ENCODE measurements around the gene ZG16. TPM values are rescaled to one million over a fixed set of nuclear protein-coding genes. Genes with fewer than 3 reads are reported as not detected.

Gene ZG16
- total RNA-seq, 2 donors from 2014 or later: not detected

DNA sequence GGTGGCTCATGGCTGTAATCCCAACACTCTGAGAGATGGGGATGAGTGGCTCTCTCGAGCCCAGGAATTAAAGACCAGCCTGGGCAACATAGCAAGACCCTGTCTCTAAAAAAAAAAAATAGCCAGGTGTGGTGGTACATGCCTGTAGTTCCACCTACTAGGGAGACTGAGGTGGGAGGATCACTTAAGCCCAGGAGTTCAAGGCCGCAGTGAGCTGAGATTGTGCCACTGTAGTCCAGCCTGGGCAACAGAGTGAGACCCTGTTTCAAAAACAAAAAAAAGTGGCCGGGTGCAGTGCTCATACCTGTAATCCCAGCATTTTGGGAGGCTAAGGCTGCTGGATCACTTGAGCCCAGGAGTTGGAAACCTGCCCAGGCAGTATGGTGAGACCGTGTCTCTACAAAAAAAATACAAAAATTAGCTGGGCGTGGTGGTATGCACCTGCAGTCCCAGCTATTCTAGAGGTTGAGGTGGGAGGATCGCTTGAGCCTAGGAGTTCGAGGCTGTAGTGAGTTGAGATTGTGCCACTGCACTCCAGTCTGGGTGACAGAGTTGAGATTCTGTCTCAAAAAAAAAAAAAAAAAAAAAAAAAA lies 35.3 kb upstream of the ZG16 start:
- H3K27ac ChIP-seq: no peak overlapping the region
- H3K4me1 ChIP-seq (ENCODE audit: control insufficient read depth in 1 of 2, low read depth in 2 of 2): no peaks in the 10 kb centered on the region
- H3K27me3 ChIP-seq (replicated peaks; ENCODE audit: insufficient read depth): no peaks in the 10 kb centered on the region
- ATAC-seq (ENCODE audit: insufficient number of reproducible peaks, low FRiP score, low read depth): no peak
- TF ChIP-seq, protein P1, sequence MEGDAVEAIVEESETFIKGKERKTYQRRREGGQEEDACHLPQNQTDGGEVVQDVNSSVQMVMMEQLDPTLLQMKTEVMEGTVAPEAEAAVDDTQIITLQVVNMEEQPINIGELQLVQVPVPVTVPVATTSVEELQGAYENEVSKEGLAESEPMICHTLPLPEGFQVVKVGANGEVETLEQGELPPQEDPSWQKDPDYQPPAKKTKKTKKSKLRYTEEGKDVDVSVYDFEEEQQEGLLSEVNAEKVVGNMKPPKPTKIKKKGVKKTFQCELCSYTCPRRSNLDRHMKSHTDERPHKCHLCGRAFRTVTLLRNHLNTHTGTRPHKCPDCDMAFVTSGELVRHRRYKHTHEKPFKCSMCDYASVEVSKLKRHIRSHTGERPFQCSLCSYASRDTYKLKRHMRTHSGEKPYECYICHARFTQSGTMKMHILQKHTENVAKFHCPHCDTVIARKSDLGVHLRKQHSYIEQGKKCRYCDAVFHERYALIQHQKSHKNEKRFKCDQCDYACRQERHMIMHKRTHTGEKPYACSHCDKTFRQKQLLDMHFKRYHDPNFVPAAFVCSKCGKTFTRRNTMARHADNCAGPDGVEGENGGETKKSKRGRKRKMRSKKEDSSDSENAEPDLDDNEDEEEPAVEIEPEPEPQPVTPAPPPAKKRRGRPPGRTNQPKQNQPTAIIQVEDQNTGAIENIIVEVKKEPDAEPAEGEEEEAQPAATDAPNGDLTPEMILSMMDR (IDR thresholded peaks at IDR 0.05): no peak
- no peak overlapping the region for H3K4me3 ChIP-seq
- H3K36me3 ChIP-seq: no peaks in the 10 kb centered on the region
- DNase-seq (ENCODE audit: low spot score): no peak
- no peaks in the 10 kb centered on the region for H3K9me3 ChIP-seq

DNA sequence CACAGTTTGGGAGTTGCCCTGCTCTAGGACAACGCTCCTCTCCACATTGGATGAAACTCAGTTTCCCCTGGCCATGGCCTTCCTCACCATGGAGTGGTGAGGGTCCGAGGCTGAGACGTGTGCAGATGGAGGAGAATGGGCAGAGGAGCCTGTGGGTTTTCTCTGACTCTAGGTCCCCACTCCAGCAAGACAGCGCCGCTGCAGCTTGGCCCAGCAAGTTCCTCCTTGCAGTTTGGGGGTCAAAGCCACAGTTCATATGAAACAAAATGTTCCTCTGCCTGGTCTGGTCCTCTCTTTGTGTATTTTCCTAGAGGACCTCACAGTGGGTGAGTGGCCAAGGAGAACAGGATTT lies 34.6 kb upstream of the ZG16 start:
- TF ChIP-seq, protein P1 (IDR thresholded peaks at IDR 0.05): no peak
- Histone ChIP-seq H3K27me3 (replicated peaks; ENCODE audit: insufficient read depth) (no peaks in the 10 kb centered on the region), H3K4me3 (no peak overlapping the region), H3K27ac (no peak overlapping the region), H3K4me1 (ENCODE audit: control insufficient read depth in 1 of 2, low read depth in 2 of 2) (no peaks in the 10 kb centered on the region), H3K9me3 (no peaks in the 10 kb centered on the region), H3K36me3 (no peaks in the 10 kb centered on the region)
- DNase-seq (ENCODE audit: low spot score) (no peak), ATAC-seq (ENCODE audit: insufficient number of reproducible peaks, low FRiP score, low read depth) (no peak)

DNA sequence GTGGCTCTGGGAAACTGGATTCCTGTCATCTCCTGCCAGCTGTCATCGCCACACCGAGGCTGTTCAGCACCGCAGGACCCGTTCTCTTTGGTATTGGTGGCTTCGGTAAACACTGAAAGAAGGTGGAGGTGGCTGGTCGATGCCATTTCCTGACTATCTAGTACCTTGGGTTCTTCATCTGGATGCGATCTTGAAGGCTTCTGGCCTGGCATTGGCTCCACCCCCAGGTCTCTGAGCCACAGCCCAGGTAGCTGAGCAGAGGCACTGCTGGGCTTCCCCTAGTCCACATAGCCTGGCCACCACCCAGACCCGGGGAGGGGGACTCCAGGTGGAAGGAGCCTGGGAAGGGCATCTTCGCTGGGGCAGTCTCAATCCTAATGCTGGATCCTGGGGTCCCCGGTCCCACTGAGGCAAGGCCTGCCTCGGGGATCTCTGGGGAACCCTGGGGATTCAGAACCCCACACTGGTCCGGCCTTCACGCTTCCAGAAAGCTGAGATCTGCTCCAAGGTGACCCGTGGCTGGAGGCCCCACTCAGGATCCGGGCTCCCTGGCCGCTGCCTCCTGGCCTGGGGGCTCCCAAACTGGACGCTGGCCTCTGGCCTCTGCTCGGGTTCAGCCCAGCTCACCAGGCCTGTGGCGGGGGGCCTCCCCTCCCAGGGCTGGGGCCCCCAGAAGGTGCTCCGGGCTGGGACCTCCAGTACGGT lies 34.1 kb upstream of the ZG16 start:
- Histone ChIP-seq H3K27me3 (replicated peaks; ENCODE audit: insufficient read depth) (no peaks in the 10 kb centered on the region), H3K36me3 (no peaks in the 10 kb centered on the region), H3K4me3 (no peak overlapping the region), H3K9me3 (no peaks in the 10 kb centered on the region), H3K27ac (no peak overlapping the region), H3K4me1 (ENCODE audit: control insufficient read depth in 1 of 2, low read depth in 2 of 2) (no peaks in the 10 kb centered on the region)
- ATAC-seq (ENCODE audit: insufficient number of reproducible peaks, low FRiP score, low read depth) (no peak), DNase-seq (ENCODE audit: low spot score) (no peak)
- TF ChIP-seq, protein P1 (IDR thresholded peaks at IDR 0.05): no peak

DNA sequence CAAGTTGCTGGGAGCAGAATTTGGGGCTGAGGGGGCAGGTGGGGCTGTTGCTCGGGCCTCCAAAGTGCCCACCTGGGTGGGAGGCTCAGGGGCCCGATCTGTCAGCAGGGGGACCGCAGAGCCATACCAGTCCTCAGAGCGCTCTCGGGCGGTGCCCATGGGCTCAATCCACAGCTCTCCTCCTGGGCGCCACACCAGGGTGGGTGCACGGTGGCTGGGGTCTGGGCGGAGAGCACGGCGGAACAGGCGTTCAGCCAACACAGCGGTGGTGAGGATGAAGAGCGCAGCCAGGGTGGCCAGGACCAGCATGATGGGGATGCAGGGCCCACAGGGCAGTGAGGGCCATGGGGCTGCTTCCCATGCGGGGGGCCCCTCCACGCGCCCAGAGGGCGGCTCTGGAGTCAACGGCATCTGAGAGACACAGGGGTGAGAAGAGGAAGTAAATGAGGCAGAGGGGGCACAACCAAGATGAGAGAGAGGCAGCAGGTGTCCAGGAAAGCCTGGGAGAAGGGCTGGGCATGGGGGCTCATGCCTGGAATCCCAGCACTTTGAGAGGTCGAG lies 33.4 kb upstream of the ZG16 start:
- no peaks in the 10 kb centered on the region for H3K4me1 ChIP-seq (ENCODE audit: control insufficient read depth in 1 of 2, low read depth in 2 of 2)
- H3K27ac ChIP-seq: no peak overlapping the region
- H3K9me3 ChIP-seq: no peaks in the 10 kb centered on the region
- no peaks in the 10 kb centered on the region for H3K36me3 ChIP-seq
- no peaks in the 10 kb centered on the region for H3K27me3 ChIP-seq (replicated peaks; ENCODE audit: insufficient read depth)
- H3K4me3 ChIP-seq: peak overlapping the region; percentile 66
- ATAC-seq (ENCODE audit: insufficient number of reproducible peaks, low FRiP score, low read depth) (no peak), DNase-seq (ENCODE audit: low spot score) (no peak)
- TF ChIP-seq, protein P1 (IDR thresholded peaks at IDR 0.05): no peak

DNA sequence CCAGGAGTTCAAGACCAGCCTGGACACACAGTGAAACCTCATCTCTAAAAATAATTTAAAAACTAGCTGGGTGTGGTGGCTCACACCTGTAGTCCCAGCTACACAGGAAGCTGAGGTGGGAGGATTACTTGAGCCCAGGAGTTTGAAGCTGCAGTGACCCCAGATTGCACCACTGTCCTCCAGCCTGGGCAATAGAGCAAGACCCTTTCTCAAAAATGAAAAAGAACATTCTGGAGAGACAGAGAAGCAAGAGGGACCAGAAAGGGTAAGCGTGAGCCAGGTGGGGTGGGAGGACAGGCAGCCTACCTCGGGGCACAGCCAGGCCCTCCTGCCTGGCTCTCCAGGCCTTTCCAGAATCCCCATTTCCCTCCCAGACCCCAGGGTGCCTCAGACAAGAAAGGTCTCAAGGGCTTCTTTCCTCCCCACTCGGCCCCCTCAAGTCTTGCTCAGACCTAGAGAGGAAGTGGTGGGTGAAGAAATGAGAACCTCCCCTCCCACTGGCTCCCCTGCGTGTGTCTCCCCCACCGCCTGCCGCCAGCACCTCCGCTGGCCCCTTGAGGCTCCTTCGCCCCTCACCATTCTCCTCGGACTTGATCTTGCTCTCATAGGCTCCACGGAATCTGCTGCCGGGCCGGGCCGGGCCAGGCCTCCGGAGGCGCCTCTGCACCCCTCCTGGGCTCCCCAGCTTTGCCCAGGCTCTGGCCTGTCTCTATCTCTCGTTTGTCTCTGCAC lies 32.8 kb upstream of the ZG16 start:
- H3K27ac ChIP-seq: no peak overlapping the region
- H3K9me3 ChIP-seq: no peaks in the 10 kb centered on the region
- no peaks in the 10 kb centered on the region for H3K27me3 ChIP-seq (replicated peaks; ENCODE audit: insufficient read depth)
- no peaks in the 10 kb centered on the region for H3K36me3 ChIP-seq
- TF ChIP-seq, protein P1 (IDR thresholded peaks at IDR 0.05): no peak
- ATAC-seq (ENCODE audit: insufficient number of reproducible peaks, low FRiP score, low read depth): no peak
- DNase-seq (ENCODE audit: low spot score): no peak
- H3K4me3 ChIP-seq: peak overlapping the region; percentile 66
- H3K4me1 ChIP-seq (ENCODE audit: control insufficient read depth in 1 of 2, low read depth in 2 of 2): no peaks in the 10 kb centered on the region

Measured in thoracic aorta (tissue), 2 donors.